Subcutaneous abdominal adipose tissue (tissue), 5 donors: ENCODE data around the gene NEK7.

Experiments
- H3K27ac ChIP-seq: one replicate; pipeline ENCODE4 v1.7.0; 2013; ENCODE audit warnings: low read depth, mild to moderate bottlenecking, inconsistent platforms, low read length, moderate library complexity
- H3K27me3 ChIP-seq, 5 donors: one replicate each; pipeline ENCODE4 v1.7.0; 2013; ENCODE audit warnings: low read length in 5 of 5, inconsistent platforms in 1 of 5; ENCODE audit not compliant: control insufficient read depth in 5 of 5, insufficient read depth in 4 of 5
- H3K36me3 ChIP-seq, 5 donors: one replicate each; pipeline ENCODE4 v1.7.0; 2013; ENCODE audit warnings: low read length in 5 of 5; ENCODE audit not compliant: control insufficient read depth in 5 of 5, insufficient read depth in 5 of 5
- H3K4me1 ChIP-seq, 5 donors: one replicate each; pipeline ENCODE4 v1.7.0; 2013; ENCODE audit warnings: low read length in 5 of 5, mild to moderate bottlenecking in 3 of 5, moderate library complexity in 1 of 5; ENCODE audit not compliant: control insufficient read depth in 5 of 5, insufficient read depth in 5 of 5
- H3K4me3 ChIP-seq, 5 donors: one replicate each; pipeline ENCODE4 v1.7.0; 2013; ENCODE audit warnings: low read length in 5 of 5, low read depth in 1 of 5
- H3K9ac ChIP-seq, 5 donors: one replicate each; pipeline ENCODE4 v1.7.0; 2013; ENCODE audit warnings: low read length in 5 of 5, mild to moderate bottlenecking in 4 of 5, moderate library complexity in 3 of 5
- H3K9me3 ChIP-seq, 5 donors: one replicate each; pipeline ENCODE4 v1.7.0; 2013; ENCODE audit warnings: low read length in 5 of 5; ENCODE audit not compliant: control insufficient read depth in 5 of 5
- donor health status: healthy.
- donor health status: healthy.
- donor health status: healthy.
- donor health status: healthy.
- donor health status: healthy.

The NEK7 gene

DNA sequence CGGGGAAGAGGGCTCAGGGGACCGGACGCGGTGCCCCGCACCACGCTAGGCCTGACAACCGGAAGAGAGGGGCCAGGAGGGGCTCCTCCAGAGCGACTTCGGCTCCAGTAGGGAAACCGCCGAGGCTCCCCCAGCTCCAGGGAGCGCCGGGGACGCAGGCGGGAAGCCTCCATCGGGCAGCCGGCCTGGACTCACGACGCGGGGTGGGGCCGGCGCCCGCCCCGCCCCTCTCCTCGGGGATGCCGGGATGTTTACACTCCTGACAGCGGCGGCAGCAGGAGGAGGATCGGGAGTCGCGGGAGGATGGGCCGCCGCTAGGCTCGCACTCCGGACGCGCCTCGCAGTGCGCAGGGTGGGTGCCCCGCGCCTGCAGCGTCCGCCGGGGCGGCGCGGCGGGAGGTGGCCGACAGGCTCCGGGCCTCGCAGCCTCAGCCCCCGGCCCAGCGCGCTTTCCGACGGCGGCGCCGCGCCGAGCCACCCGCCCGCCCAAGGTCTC lies at the start of gene NEK7:
NEK7 (plus strand) TSS at position 254 of the 496 bp plus-strand sequence. CDS start 75,583 bp downstream, outside the sequence.
- H3K4me1 ChIP-seq, result peaks cover 2 to 46% (median 46%) of the 10 kb centered on the region in 5 donors

DNA sequence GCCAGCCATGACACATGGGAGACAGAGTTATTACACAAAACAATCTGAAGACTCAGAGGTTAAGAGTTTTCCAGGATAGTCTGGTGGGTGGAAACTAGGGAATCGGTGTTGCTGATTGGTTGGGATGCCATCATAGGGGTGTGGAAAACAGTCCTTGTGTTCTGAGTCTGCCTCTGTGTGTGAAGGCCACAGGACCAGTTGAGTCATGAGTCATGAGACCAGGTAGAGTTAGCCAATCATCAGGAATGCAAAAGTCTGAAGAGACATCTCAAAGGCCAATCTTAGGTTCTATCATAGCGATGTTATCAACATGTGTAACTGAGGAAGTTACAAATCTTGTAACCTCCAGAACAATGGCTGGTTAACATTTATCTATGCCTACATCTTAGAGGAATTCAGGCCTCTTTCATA lies 49.7 kb upstream of the NEK7 start:
- Histone ChIP-seq H3K9ac (no peak overlapping the region), H3K4me3 (no peak overlapping the region), H3K4me1 (peaks cover 0 to 4% (median 0%) of the 10 kb centered on the region in 5 donors), H3K27ac (no peak overlapping the region), H3K27me3 (no peaks in the 10 kb centered on the region), H3K36me3 (no peaks in the 10 kb centered on the region), H3K9me3 (no peaks in the 10 kb centered on the region)

More for the DNA sequence above, at the start of gene NEK7:
- Histone ChIP-seq H3K36me3 (no peaks in the 10 kb centered on the region), H3K4me3 (peak within 1 kb of the TSS; percentile 78 to 94 (median 82)), H3K9me3 (no peaks in the 10 kb centered on the region), H3K27ac (peak within 1 kb of the TSS; percentile 95), H3K27me3 (no peaks in the 10 kb centered on the region), H3K9ac (peak within 1 kb of the TSS; percentile 82 to 95 (median 87))

DNA sequence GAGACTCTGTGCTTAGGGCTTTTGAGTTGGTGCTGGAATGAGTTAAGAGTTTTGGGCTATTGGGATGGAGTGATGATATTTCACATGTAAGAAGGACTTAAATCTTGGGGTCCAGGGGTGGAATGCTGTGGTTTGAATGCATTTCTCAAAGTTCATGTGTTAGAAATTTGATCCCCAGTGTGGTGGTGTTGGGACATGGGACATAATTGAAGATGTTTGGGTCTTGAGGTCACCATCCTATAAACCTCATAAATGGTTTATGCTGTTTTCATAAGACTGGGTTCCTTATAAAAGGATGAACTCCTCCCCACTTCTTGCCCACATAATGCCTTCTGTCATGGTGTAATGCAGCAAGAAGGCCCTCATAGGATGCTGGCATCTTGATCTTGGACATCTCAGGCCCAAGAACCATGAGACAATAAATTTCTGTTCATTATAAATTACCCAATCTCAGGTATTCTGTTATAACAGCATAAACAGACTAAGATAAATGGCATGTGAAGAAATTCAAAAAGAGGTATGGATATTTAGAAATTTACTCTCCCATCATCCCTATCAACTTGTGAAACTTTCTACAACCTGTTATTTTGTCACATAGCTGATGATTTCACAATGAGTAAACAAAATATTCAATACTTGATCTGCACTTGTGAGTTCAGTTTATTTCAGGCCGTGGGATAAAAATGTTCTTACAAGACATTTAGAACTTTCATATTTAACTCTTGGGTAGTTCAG lies 48.0 kb upstream of the NEK7 start:
- Histone ChIP-seq H3K27ac (no peak overlapping the region), H3K27me3 (no peaks in the 10 kb centered on the region), H3K4me3 (no peak overlapping the region), H3K36me3 (no peaks in the 10 kb centered on the region), H3K9me3 (no peaks in the 10 kb centered on the region), H3K9ac (no peak overlapping the region), H3K4me1 (peaks cover 0 to 13% (median 5%) of the 10 kb centered on the region in 5 donors)

- Histone ChIP-seq H3K9me3 (no peaks in the 10 kb centered on the region), H3K27me3 (no peaks in the 10 kb centered on the region), H3K27ac (no peak overlapping the region), H3K9ac (no peak overlapping the region), H3K36me3 (no peaks in the 10 kb centered on the region), H3K4me3 (no peak overlapping the region), H3K4me1 (peaks cover 0 to 14% (median 5%) of the 10 kb centered on the region in 5 donors)
Measured at GRCh38 chr1:198109371-198109715, 47.5 kb upstream of the NEK7 start.

DNA sequence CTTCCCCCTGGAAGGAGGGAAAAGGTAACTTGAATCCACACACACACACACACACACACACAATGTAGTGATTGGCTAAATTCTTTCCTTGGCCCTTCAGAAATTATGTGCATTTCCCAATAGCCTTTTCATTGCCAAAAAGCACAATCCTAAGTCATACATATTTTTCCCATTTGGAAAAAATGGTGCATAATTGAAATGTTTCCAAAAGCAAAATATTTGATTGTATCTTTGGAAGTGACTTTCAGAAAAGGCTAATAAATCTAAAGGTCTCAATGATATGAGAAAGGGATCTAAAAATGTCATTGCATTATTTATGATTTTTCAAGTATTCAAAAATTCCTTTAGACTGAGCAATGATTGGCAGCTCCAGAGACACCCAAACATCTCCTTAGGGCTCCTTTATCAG lies 43.5 kb upstream of the NEK7 start:
- Histone ChIP-seq H3K9ac (no peak overlapping the region), H3K4me1 (peaks cover 0 to 34% (median 17%) of the 10 kb centered on the region in 5 donors), H3K27me3 (no peaks in the 10 kb centered on the region), H3K9me3 (no peaks in the 10 kb centered on the region), H3K27ac (peak overlapping the region; percentile 66), H3K4me3 (no peak overlapping the region), H3K36me3 (no peaks in the 10 kb centered on the region)

DNA sequence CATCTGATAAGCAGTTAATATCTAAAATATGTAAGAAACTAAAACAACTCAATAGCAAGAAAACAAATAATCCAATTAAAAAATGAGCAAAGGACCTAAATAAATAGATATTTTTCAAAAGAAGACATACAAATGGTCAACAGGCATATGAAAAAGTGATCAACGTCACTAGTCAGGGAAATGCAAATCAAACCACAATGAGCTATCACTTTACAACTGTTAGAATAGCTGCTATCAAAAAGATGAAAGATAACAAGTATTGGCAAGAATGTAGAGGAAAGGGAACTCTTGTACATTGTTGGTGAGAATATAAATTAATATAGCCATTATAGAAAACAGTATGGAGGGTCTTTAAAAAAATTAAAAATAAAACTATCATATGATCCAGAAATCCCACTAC lies 40.7 kb upstream of the NEK7 start:
- H3K27me3 ChIP-seq, result no peaks in the 10 kb centered on the region
- H3K9me3 ChIP-seq, result no peaks in the 10 kb centered on the region
- no peak overlapping the region for H3K4me3 ChIP-seq
- no peak overlapping the region for H3K27ac ChIP-seq
- no peaks in the 10 kb centered on the region for H3K36me3 ChIP-seq
- peaks cover 0 to 43% (median 17%) of the 10 kb centered on the region in 5 donors for H3K4me1 ChIP-seq
- H3K9ac ChIP-seq, result no peak overlapping the region

DNA sequence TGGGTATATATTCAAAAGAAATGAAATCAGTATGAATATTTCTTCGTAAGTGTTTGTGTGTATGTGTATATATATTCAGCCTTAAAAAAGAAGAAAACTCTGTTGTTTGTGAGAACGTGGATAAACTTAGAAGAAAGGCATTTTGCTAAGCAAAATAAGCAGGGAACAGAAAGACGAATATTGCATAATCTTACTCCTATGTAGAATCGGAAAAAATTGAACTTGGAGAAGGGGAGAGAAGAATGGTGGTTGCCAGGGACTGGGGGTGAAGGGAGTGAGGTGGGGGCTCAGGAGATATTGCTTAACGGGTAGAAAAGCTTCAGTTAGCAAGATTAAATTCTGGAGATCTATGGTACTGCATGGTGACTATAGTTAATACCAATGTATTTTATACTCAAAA lies 40.3 kb upstream of the NEK7 start:
- Histone ChIP-seq H3K9ac (no peak overlapping the region), H3K4me3 (no peak overlapping the region), H3K4me1 (peaks cover 0 to 43% (median 17%) of the 10 kb centered on the region in 5 donors), H3K27ac (peak overlapping the region; percentile 93), H3K27me3 (no peaks in the 10 kb centered on the region), H3K36me3 (no peaks in the 10 kb centered on the region), H3K9me3 (no peaks in the 10 kb centered on the region)

GRCh38 chr1:198117267-198117666 lies 39.5 kb upstream of the NEK7 start:
- Histone ChIP-seq H3K36me3 (no peaks in the 10 kb centered on the region), H3K4me3 (no peak overlapping the region), H3K9ac (peak overlapping the region in 1 of 5 donors; percentile 66), H3K9me3 (no peaks in the 10 kb centered on the region), H3K4me1 (peaks cover 0 to 43% (median 17%) of the 10 kb centered on the region in 5 donors), H3K27ac (peak overlapping the region; percentile 93), H3K27me3 (no peaks in the 10 kb centered on the region)

GRCh38 chr1:198118134-198118533 lies 38.7 kb upstream of the NEK7 start:
- H3K4me1 ChIP-seq, result peaks cover 0 to 42% (median 19%) of the 10 kb centered on the region in 5 donors
- H3K27ac ChIP-seq, result peak overlapping the region; percentile 93
- peak overlapping the region in 3 of 5 donors; percentile 3 to 66 (median 26) for H3K9ac ChIP-seq
- no peaks in the 10 kb centered on the region for H3K27me3 ChIP-seq
- no peaks in the 10 kb centered on the region for H3K9me3 ChIP-seq
- peak overlapping the region in 2 of 5 donors; percentile 12 to 16 for H3K4me3 ChIP-seq
- no peaks in the 10 kb centered on the region for H3K36me3 ChIP-seq

DNA sequence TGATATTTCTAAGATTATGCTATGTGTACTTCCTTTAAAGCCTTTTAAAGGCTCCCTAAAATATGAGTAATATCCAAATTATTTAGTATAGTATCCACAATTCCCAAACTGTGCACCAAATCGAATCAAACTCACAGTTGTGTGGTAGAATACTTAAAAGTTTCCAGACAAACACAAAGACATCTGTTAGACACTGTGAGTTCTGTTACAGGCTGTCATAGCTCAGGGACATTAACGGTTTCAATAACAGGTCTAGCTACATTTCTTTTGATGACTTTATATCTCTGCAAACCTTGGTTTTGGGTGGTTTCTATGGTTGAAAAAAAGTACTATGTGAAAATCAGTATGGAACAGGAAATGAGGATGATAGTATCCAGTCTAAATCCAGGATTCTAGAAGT lies 36.9 kb upstream of the NEK7 start:
- Histone ChIP-seq H3K27ac (no peak overlapping the region), H3K4me1 (peaks cover 0 to 42% (median 19%) of the 10 kb centered on the region in 5 donors), H3K4me3 (no peak overlapping the region), H3K9me3 (no peaks in the 10 kb centered on the region), H3K9ac (no peak overlapping the region), H3K36me3 (no peaks in the 10 kb centered on the region), H3K27me3 (no peaks in the 10 kb centered on the region)
